Measurements from ENCODE around the gene ZBTB22. TPM values are rescaled to one million over a fixed set of nuclear protein-coding genes. Genes with fewer than 3 reads are reported as not detected.

ZBTB22 gene
- total and polyA plus RNA-seq, 12 donors: 13.0 to 40.3 (median 20.3) TPM

- peak; percentile 87 to 97 (median 94) for DNase-seq
- H3K36me3 ChIP-seq (replicated peaks in 1 of 2): peaks cover 0 to 32% of the 10 kb centered on the region in 2 donors
- H3K27me3 ChIP-seq: no peaks in the 10 kb centered on the region
- H3K9me3 ChIP-seq (replicated peaks in 1 of 3): no peaks in the 10 kb centered on the region
- TF ChIP-seq POLR2A (IDR thresholded peaks at IDR 0.05) (peak in 1 of 2 donors; percentile 82), CTCF (IDR thresholded peaks at IDR 0.05) (no peak)
- WGBS, 4 donors: 54 to 69% (median 62%) methylated on average over 23 to 32 of the region's 32 CpGs
- no peak overlapping the region for H3K4me3 ChIP-seq
- intact Hi-C loops (cut with DNase I): no loop called here
- H3K27ac ChIP-seq: peak overlapping the region; percentile 62 to 96 (median 90)
- H3K4me1 ChIP-seq (replicated peaks in 1 of 2): peaks cover 43 to 62% of the 10 kb centered on the region in 2 donors
Measured at GRCh38 chr6:33320315-33321181, 3.0 kb upstream of the ZBTB22 start.

- intact Hi-C loops (cut with DNase I): no loop called here
- no peak overlapping the region for H3K4me3 ChIP-seq
Measured at GRCh38 chr6:33319939-33320314, 2.4 kb upstream of the ZBTB22 start.

GRCh38 chr6:33318426-33319073 is 1.0 kb upstream of the ZBTB22 start:
- Histone ChIP-seq H3K4me1 (replicated peaks in 1 of 2) (peaks cover 49 to 66% of the 10 kb centered on the region in 2 donors), H3K27me3 (no peaks in the 10 kb centered on the region), H3K36me3 (replicated peaks in 1 of 2) (peaks cover 0 to 32% of the 10 kb centered on the region in 2 donors), H3K9me3 (replicated peaks in 1 of 3) (no peaks in the 10 kb centered on the region), H3K4me3 (peak overlapping the region in 2 of 4 donors; percentile 35 to 58), H3K27ac (peak overlapping the region; percentile 72 to 90 (median 78))
- intact Hi-C loops (cut with DNase I): no loop called here
- WGBS, 4 donors: 62 to 70% (median 64%) methylated on average over 8 of the region's 8 CpGs
- TF ChIP-seq CTCF (IDR thresholded peaks at IDR 0.05): no peak
- TF ChIP-seq POLR2A (IDR thresholded peaks at IDR 0.05): no peak
- peak in 2 of 7 donors; percentile 21 to 29 for DNase-seq

More at GRCh38 chr6:33319939-33320314, 2.4 kb upstream of the ZBTB22 start:
- TF ChIP-seq POLR2A (IDR thresholded peaks at IDR 0.05): no peak
- no peak for TF ChIP-seq CTCF (IDR thresholded peaks at IDR 0.05)
- WGBS, 4 donors: 77 to 91% (median 79%) methylated on average over 3 of the region's 3 CpGs
- Histone ChIP-seq H3K27me3 (no peaks in the 10 kb centered on the region), H3K9me3 (replicated peaks in 1 of 3) (no peaks in the 10 kb centered on the region), H3K27ac (peak overlapping the region; percentile 62 to 96 (median 90)), H3K36me3 (replicated peaks in 1 of 2) (peaks cover 0 to 32% of the 10 kb centered on the region in 2 donors), H3K4me1 (replicated peaks in 1 of 2) (peaks cover 45 to 68% of the 10 kb centered on the region in 2 donors)
- no peak for DNase-seq

GRCh38 chr6:33317419-33317668 is 200 bp downstream of the ZBTB22 start:
- peak in 2 of 7 donors; percentile 69 to 74 for DNase-seq
- H3K4me3 ChIP-seq: peak overlapping the region in 2 of 4 donors; percentile 35 to 58
- H3K36me3 ChIP-seq (replicated peaks in 1 of 2): peaks cover 0 to 32% of the 10 kb centered on the region in 2 donors
- TF ChIP-seq POLR2A (IDR thresholded peaks at IDR 0.05) (no peak), CTCF (IDR thresholded peaks at IDR 0.05) (no peak)
- peaks cover 51 to 68% of the 10 kb centered on the region in 2 donors for H3K4me1 ChIP-seq (replicated peaks in 1 of 2)
- no peaks in the 10 kb centered on the region for H3K9me3 ChIP-seq (replicated peaks in 1 of 3)
- no peaks in the 10 kb centered on the region for H3K27me3 ChIP-seq
- intact Hi-C loops (cut with DNase I): no loop called here
- 0 to 2% (median 1%) methylated on average over 9 to 27 of the region's 27 CpGs; no CpG with 5 or more reads in 1 of the 4 donors for WGBS, 4 donors
- peak overlapping the region in 3 of 5 donors; percentile 72 to 90 (median 81) for H3K27ac ChIP-seq
